H4 (cell line): Measurements from ENCODE around the gene CRYL1. TPM values are rescaled to one million over a fixed set of nuclear protein-coding genes. Genes with fewer than 3 reads are reported as not detected.

Experiments
- DNase-seq: peaks from one replicate; pipeline ENCODE4 v3.0.0-alpha.2; 2015; ENCODE audit warnings: low spot score
- total RNA-seq: library from RNA; depleted of rRNA; stranded (reverse); fragments of >200 nt; shearing (Covaris generic); gene quantifications from 2 replicates; pipeline ENCODE4 v1.2.3, GENCODE V29; 2014; rRNA removed

CRYL1 gene
- total RNA-seq, 1 experiment from 2014 or later = 6.8 TPM

DNA sequence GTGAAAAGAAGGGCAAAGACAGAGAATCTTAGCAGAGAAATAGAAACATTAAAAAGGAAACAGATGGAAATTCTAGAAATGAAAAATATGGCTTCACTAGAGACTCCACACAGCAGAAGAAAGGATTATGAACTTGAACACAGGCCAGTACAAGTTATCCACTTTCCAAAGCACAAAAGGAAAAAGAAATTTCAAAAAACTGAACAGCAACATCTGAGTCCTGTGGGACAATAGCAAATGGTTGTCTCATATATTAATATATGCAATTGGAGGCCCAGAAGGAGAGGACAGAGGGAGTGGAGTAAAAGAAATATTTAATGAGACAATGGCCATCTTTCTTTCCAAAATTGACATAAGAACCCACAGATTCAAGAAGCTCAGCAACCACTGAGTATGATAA, 151.8 kb downstream of the CRYL1 start:
- DNase-seq = no peak

DNA sequence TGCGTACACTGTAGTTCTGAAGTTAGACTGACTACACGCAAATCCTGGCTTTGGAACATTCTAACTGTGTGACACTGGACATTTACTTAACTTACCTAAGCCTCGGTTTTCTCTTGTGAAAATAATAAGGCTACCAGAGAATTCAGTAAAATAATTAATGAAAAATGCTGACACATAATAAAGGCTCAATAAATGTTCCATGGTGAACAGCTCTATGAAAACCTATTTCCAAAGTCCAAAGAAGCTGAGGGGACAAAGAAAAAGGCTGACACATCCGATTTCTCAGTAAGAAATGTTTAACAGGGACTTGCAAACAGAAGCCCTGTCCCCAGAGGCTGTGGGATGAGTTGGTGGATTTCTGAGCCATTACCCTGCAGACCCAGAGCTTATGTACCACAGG, 153.8 kb downstream of the CRYL1 start:
- no peak for DNase-seq

DNA sequence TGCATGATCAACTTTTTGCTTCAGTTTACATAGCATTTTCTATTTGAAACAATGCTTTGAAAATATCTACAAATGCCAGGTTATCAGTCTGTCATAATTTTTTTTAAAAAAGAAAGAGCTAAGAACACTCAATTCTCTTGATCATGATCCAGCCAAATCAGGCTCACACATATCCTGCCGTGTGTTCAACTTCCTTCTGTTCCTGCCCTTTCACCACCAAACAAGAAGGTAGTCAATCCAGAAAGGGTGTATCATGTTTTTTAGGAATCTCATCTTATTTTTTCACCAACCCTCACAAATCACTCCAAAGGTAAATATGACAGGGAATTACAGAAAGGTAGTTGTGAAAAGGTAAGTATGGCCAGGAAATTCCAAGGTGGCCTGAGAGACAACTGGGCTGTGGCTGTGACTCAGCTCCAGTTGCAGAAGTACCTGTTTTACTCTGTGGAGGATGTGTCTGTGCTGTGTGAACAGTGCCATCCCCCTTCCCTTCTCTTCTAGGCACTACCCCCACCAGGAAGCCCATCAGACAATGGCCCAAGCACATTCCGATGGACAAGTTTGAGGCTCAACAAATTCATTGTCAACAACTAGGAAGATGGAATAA, 154.7 kb downstream of the CRYL1 start:
- no peak for DNase-seq

DNA sequence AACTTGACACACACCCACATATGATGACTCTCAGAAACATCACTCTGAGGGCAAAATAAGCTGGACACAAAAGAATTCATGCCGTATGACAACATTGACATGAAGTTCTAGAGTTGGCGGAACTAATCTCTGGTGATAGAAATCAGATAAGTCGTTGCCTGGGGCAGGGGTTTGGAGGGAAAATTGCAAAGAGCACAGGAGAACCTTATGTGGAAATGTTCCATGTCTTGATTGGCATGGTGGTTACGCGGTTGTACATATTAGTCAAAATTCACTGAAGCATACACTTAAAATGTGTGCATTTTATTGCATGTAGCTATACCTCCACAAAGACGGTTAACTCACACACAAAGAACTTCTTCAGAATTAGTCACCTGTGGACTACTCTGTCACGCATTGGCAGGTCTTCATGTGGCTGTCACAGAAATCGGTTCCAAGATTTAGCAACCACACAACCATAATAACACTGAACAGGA, 155.7 kb downstream of the CRYL1 start:
- no peak for DNase-seq

DNA sequence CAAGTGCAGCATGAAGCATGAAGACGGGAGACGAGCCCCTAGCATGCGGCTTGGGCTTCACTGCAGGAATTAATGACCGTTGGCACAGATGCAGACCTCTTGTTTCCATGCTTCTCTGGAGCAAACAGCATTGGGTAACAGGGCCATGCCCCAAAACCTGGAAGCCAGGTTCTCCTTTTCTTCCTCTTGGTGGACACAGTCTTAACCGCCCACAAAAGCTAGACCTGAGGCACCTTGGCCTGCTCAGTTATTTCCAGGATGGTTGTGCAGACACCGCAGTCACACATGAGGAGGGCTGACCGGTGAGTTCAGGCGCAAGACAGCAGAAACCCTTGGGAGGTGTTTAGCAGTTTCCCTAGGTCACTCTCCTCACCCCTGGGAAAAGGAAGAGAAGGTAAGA, 159.6 kb downstream of the CRYL1 start:
- DNase-seq = no peak

DNA sequence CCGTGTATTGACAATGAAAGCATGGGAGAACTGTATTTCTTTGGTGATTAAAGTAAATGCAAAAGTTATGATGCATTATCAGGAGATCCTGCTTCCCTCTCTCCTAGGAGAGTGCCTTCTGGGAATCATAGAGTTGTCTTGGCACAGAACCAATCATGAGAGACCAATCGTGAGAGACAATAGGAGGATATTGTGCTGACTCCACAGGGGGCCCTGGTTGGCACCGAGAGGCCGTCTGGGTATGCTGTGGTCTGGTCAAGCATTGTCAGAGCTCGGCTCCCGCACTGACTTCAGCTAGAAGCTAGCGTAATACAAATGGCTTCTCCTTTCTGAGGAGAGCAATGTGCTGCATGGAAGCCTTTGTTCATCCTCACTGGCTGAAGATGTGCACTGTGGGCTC, 162.1 kb downstream of the CRYL1 start:
- no peak for DNase-seq

DNA sequence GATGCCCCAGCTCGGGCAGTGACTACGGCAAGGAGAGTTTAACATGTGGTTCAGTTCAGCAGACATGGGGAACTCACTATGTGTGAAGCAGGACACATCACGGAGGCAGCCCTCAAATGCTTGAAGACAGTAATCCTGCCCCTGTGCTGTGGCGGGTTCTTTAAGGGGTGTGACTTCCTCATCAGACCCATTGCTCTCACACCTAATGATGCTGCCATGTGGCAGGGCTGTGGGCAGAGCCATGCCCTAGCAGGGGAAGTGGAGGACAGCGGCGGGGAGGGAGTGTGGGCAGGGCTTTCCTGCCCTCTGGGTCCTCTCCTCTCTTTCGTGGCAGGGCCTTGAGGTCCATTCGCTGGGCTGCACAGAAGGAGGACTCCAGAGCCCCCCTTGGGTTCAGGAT, 162.5 kb downstream of the CRYL1 start:
- no peak for DNase-seq

DNA sequence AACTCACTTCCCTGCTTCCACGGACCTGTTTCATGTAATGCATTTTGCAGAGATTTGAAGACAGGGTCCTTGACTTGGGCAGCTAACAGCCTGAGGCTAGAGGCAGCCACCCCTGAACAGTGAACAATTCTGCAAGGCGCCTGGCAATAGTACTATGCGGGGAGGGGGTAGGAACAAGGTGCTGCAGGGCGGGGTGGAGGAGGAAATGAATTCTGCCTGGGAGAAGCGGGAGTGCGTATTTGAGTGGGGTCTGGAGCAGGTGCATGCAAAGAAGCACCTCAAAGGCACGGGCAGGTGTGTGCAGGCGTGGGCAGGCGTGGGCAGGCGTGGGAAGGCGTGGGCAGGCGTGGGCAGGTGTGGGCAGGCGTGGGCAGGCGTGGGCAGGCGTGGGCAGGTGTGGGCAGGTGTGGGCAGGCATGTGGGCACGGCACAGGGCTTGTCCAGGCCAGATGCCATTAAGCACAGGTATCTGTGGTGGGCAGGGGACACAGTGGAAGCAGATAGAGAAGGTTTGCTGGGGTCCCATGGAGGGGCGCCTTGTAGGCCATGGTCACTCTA, 163.1 kb downstream of the CRYL1 start:
- no peak for DNase-seq

DNA sequence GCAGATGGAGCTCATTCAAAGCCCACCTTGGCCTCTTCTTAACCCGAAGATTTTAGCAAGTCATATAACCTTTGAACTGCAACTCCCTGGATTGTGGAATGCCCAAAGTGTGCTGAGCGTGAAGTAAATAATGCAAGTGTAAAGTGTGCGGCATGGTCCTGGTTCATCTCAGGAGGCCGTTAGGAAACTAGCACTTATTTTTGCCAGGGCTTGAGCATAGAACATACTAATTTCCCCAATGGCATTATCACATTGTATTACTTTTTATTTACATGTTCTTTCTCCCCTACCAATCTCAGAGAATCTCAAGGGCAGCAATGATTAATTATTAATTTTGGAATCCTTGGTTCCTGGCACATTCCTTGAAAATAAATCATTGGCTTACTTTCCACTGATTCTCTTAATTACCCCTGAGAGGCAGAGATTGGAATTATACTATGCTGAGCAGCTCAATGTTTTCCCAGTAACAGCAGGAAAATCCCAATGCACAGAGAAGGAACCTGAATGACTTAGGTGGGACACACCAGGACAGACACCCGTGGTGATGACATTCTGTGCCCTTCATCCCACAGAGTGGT, 164.7 kb downstream of the CRYL1 start:
- no peak for DNase-seq

DNA sequence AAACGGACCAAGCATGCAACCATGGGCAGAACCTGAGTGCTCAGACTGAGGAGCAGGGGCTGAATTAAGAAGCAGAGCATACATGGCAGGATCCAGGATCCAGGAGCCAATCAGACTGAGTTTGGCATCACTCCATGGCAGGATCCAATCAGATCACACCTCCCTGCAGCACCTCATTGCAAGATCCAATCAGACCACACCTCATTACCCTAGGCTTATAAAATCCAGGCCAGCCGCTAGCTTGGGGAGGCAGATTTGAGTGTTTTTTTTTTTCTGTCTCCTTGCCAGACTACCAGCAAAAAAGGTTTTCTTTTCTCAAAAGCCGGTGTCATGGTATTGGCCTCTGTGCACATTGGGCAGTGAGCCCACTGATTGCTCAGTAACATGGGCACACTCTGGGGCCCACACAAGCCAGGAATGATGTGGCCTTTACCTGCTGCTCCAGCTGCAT, 165.6 kb downstream of the CRYL1 start:
- DNase-seq = peak; percentile 83

DNA sequence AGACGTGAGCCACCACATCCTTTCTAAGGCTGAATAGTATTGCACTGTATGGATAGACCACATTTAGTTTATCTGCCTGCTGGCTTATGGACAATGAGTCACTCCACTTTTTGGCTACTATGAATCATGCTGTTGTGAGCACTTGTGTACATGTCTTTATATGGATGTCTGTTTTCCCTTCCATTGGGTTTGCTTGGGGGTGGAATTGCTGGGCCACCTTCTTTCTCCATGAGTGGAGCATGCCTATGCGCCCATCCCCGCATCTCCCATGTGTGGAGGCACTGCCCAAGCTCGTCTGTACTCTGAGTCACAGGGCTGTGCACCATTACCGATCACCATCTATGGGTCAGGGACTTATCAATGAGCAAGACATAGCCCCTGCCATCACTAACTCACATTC, 166.3 kb downstream of the CRYL1 start:
- DNase-seq = peak; percentile 97

DNA sequence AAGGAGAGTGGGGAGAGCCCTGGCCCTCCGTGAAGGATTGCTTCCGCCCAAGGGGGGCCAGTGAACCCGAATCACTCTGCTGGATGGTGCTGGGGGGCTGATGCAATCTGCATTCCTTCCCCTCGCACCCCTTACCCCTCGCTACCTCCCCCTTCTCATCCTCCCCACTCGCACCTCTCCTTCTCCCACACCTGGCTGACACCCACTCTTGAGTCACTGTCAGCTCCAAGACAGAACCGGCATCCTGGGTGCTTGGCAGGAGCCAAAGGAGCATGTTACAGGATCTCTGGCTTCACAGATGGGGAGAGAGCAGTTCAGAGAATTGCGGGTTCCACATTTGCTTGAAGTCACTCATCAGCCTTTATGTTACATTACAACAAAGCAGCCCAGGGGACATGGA, 167.6 kb downstream of the CRYL1 start:
- no peak for DNase-seq

DNA sequence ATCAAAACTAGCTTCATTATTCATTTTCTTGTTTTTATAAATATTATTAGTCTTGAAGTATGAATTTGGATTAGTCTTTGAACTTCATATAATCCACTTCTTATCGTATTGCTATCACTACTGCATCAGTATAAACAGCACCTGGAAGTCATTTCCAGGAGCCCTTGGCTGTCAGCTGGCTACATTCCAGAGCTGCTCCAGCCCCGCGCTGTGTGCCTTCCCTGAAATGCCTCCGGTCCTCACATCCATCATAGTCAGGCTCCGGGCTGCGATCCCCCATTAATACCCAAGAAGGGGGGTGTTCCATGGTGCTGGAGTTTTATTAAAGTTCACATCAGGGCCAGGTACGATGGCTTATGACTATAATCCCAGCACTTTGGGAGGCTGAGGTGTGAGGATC, 169.2 kb downstream of the CRYL1 start:
- no peak for DNase-seq

DNA sequence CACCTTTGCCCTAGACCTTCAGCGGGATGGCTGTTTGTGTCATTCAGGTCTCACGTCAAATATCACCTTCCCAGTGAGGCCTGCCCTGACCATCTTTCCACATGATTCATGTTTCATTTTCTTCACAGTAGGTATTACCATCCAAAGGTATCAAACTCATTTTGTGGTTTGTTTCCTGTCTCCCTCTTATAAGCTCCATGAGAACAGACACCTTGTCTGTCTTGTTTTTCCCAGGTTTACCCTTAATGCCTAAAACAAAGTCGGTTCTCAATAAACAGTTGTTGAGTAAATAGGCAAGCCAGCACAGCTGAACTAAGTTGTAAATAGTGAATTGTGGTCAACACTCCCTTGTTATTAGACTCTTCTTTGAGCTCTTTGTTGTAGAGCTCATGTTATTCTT, 170.9 kb downstream of the CRYL1 start:
- no peak for DNase-seq

DNA sequence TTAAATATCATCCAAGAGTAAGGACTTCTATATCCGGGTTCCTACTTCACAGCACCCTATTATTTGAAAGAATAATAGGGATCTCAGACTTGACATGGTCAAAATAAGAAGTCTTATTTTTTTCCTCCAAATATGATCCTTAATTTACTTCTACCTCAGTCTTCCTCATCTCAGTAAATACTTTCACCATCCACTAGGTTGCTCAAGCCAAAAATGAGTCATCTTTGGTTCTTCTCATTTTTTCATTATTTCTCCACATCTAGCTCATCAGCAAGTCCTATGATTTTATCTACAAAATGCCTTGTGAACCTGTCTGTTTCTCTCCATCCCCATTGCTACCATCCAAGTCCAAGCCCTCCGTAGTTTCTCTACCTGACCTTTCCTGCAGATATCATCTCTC, 171.7 kb downstream of the CRYL1 start:
- peak; percentile 18 for DNase-seq

Other genes starting within 250 kb of the CRYL1 start
- 7.3 and 8.7 TPM in 2 replicates for gene IFT88, start 41.3 kb upstream of the CRYL1 start, total RNA-seq
- gene IL17D, start 177.8 kb upstream of the CRYL1 start, total RNA-seq = 0.43 and 0.97 TPM in 2 replicates
- 5.2 and 5.9 TPM in 2 replicates for gene EEF1AKMT1, start 248.1 kb upstream of the CRYL1 start, total RNA-seq